Glutamatergic neuron (in vitro differentiated cells): ENCODE data around the gene ACOXL. TPM values are rescaled to one million over a fixed set of nuclear protein-coding genes. Genes with fewer than 3 reads are reported as not detected.

Source experiments
- DNase-seq: peaks from one replicate; pipeline ENCODE4 v3.0.0; 2022
- H3K27ac Mint-ChIP-seq: one replicate; pipeline ENCODE4 v1.8.0; 2020; ENCODE audit warnings: mild to moderate bottlenecking, mixed read lengths, inconsistent platforms; ENCODE audit not compliant: unreplicated experiment
- H3K27me3 Mint-ChIP-seq: one replicate; pipeline ENCODE4 v1.8.0; 2020; ENCODE audit warnings: mild to moderate bottlenecking, moderate library complexity, mixed read lengths, inconsistent platforms; ENCODE audit not compliant: unreplicated experiment
- H3K36me3 Mint-ChIP-seq: one replicate; pipeline ENCODE4 v1.8.0; 2020; ENCODE audit warnings: mild to moderate bottlenecking, mixed read lengths, inconsistent platforms; ENCODE audit not compliant: unreplicated experiment
- H3K4me1 Mint-ChIP-seq: one replicate; pipeline ENCODE4 v1.8.0; 2020; ENCODE audit warnings: mild to moderate bottlenecking, low read depth, mixed read lengths, inconsistent platforms; ENCODE audit not compliant: unreplicated experiment
- H3K4me3 Mint-ChIP-seq: one replicate; pipeline ENCODE4 v1.8.0; 2020; ENCODE audit warnings: mild to moderate bottlenecking, mixed read lengths, inconsistent platforms; ENCODE audit not compliant: unreplicated experiment
- H3K9me3 Mint-ChIP-seq: one replicate; pipeline ENCODE4 v1.8.0; 2020; ENCODE audit warnings: mild to moderate bottlenecking, moderate library complexity, mixed read lengths, inconsistent platforms; ENCODE audit not compliant: unreplicated experiment
- total RNA-seq: library from RNA; stranded (reverse); fragmentation: NEBNext Ultra II Directional; extraction: Animal tissue kit (Norgen Biotek cat#: 25700); gene quantifications from one replicate; pipeline ENCODE4 v1.2.1, GENCODE V29; 2021; ENCODE audit not compliant: unreplicated experiment
- TF ChIP-seq, protein P1 (sequence below): fragments of 200-600 bp; sonication (generic); IDR thresholded peaks from one replicate; pipeline ENCODE4 v1.5.0; 2021; ENCODE audit not compliant: partially characterized antibody, unreplicated experiment

The ACOXL gene
- total RNA-seq, 1 donor from 2014 or later = 1.4 TPM

DNA sequence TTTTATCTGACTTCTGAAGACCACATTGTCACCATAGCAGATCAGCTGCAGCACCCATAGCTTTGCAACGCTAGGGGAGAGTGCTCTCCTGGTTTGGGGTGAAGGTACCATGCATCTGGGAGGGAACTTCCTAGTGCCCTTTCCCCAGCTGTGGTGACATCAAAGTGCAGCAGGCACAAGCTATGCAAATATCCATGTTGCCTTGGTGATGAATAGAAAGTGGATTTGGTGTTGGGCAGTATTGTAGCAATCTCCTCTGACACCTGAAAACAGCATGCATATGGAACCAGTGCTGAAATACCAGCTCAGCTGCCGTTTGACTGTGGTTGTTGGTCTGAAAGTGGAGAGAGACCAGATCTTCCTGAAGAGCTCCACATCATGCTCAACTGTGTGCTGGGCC, 425.4 kb downstream of the ACOXL start:
- no peak overlapping the region for H3K27ac Mint-ChIP-seq
- TF ChIP-seq, protein P1, sequence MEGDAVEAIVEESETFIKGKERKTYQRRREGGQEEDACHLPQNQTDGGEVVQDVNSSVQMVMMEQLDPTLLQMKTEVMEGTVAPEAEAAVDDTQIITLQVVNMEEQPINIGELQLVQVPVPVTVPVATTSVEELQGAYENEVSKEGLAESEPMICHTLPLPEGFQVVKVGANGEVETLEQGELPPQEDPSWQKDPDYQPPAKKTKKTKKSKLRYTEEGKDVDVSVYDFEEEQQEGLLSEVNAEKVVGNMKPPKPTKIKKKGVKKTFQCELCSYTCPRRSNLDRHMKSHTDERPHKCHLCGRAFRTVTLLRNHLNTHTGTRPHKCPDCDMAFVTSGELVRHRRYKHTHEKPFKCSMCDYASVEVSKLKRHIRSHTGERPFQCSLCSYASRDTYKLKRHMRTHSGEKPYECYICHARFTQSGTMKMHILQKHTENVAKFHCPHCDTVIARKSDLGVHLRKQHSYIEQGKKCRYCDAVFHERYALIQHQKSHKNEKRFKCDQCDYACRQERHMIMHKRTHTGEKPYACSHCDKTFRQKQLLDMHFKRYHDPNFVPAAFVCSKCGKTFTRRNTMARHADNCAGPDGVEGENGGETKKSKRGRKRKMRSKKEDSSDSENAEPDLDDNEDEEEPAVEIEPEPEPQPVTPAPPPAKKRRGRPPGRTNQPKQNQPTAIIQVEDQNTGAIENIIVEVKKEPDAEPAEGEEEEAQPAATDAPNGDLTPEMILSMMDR = no peak
- no peaks in the 10 kb centered on the region for H3K36me3 Mint-ChIP-seq
- peaks cover 15% of the 10 kb centered on the region for H3K4me1 Mint-ChIP-seq
- DNase-seq = no peak
- no peak overlapping the region for H3K4me3 Mint-ChIP-seq
- peaks cover 5% of the 10 kb centered on the region for H3K27me3 Mint-ChIP-seq
- no peaks in the 10 kb centered on the region for H3K9me3 Mint-ChIP-seq

DNA sequence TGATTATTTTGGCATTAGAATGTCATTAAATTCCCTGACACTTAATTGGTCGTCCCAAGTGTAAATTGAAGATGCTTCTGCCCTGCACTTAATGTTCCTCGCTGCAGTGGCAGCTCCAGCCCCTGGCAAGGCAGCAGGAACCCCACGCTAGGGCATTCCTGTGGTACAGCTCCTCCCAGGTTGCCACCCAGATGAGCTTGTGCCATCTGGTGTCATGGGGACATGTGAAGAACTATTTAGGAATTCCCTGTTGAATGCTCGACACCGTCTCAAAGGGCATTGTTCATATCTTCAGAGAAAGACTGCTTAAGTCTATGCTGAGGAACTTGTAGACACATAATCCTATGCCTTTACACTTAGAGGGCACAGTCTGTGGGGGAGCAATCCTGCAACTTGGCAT, 427.3 kb downstream of the ACOXL start:
- Mint-ChIP-seq H3K4me3 (no peak overlapping the region), H3K9me3 (no peaks in the 10 kb centered on the region), H3K36me3 (no peaks in the 10 kb centered on the region), H3K27ac (no peak overlapping the region), H3K4me1 (peaks cover 20% of the 10 kb centered on the region), H3K27me3 (peaks cover 5% of the 10 kb centered on the region)
- no peak for DNase-seq
- TF ChIP-seq, protein P1 = no peak

DNA sequence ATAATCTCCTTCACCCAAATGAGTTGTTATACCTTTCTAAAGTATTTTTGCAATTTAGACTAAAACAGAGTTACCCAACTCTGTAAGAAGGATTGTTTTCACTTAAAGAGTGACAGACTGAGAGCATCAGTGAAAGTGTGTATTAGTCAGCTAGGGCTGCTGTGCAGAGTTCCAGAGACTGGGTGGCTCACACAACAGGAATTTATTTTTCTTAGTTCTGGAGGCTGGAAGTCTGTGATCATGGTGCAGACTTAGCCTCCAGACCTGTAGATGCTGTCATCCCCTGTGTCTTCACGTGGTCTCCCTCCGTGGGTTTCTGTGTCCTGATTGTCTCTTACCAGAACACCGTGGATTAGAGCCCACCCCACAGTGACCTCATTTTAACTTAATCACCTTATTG, 428.4 kb downstream of the ACOXL start:
- no peaks in the 10 kb centered on the region for H3K36me3 Mint-ChIP-seq
- H3K9me3 Mint-ChIP-seq = no peaks in the 10 kb centered on the region
- TF ChIP-seq, protein P1 = no peak
- H3K4me3 Mint-ChIP-seq = no peak overlapping the region
- no peak for DNase-seq
- peaks cover 5% of the 10 kb centered on the region for H3K27me3 Mint-ChIP-seq
- H3K27ac Mint-ChIP-seq = no peak overlapping the region
- peaks cover 30% of the 10 kb centered on the region for H3K4me1 Mint-ChIP-seq

DNA sequence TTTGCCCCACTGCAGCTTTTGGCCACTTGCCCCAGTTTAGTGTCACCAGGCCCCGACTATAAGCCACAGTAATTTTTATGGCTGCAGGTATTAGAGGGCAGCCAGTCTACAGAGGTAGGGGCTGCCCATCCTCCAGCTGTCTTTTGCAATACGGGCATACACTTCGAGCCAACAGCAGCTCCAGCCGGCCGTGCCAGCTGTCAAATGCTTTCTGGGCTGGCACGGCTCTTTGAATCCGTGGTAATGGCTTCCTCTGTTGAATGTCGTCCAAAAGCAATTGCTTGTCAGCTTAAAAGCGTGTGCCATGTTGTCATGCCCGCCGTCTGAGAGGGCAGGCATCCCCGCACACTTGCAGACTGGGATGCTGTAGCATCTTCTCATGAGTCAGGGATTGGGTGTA, 429.6 kb downstream of the ACOXL start:
- H3K9me3 Mint-ChIP-seq = no peaks in the 10 kb centered on the region
- H3K4me1 Mint-ChIP-seq = peaks cover 27% of the 10 kb centered on the region
- H3K27me3 Mint-ChIP-seq = peaks cover 5% of the 10 kb centered on the region
- H3K4me3 Mint-ChIP-seq = no peak overlapping the region
- H3K36me3 Mint-ChIP-seq = no peaks in the 10 kb centered on the region
- H3K27ac Mint-ChIP-seq = no peak overlapping the region
- no peak for DNase-seq
- TF ChIP-seq, protein P1 = no peak

DNA sequence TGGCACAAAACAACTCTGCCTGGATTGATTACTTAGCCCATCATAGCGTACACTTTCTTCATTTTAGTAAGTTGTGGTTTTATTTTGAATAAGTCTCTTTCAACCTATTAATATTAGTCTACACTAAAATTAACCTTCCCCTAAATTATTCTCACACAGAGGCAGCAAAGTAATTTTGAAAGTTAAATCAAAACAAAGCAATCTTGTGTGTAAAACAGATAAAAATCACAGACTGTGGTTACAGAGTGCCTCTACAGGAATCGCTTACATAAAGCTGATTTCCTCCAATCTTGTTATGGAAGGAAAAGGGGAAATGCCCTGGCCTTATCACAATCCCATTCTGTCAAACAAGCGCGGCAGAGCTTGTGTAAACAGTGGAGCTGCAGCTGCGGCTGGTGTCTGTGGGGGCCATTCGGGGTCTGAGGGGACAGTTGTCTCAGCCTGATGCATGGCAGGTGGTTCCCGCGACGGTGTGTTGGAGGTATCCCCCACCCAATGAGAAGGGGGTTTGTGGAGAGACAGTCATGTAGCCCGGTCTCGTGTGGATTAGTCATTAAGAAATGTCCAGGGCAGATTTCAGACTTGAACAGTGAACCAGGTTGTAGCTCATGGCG, 430.5 kb downstream of the ACOXL start:
- Mint-ChIP-seq H3K27ac (no peak overlapping the region), H3K9me3 (peaks cover 2% of the 10 kb centered on the region), H3K27me3 (peaks cover 5% of the 10 kb centered on the region), H3K4me3 (no peak overlapping the region), H3K4me1 (peaks cover 22% of the 10 kb centered on the region), H3K36me3 (no peaks in the 10 kb centered on the region)
- DNase-seq = no peak
- TF ChIP-seq, protein P1 = no peak
